Right lobe of liver (tissue), 4 donors: ENCODE data around the gene FMO1.

ENCODE experiments used
- CTCF ChIP-seq, 4 donors: fragments of 200-600 bp in 3 of 4; fragments of 450-650 bp in 1 of 4; IDR thresholded peaks; one replicate each; pipeline versions ENCODE4 v1.5.1 to v1.8.0; 2016 to 2022; ENCODE audit warnings: antibody characterized with exemption in 4 of 4, mild to moderate bottlenecking in 2 of 4
- POLR2A ChIP-seq: fragments of 450-650 bp; IDR thresholded peaks from one replicate; pipeline ENCODE4 v1.6.1; 2017; ENCODE audit warnings: antibody characterized with exemption, mild to moderate bottlenecking
- donor health status: DM: no; HTN: no; CAD: no.
- donor health status: DM: no; HTN: no; CAD: no.
- donor health status: DM: no; HTN: yes; CAD: no.

- TF ChIP-seq CTCF (IDR thresholded peaks at IDR 0.05) (no peak), POLR2A (no peak)
Observed at GRCh38 chr1:171329251-171329650, 81.0 kb downstream of the FMO1 start.
